ENCODE data around the gene ATP2C2. TPM values are rescaled to one million over a fixed set of nuclear protein-coding genes. Genes with fewer than 3 reads are reported as not detected.

Gene ATP2C2
- total and polyA plus RNA-seq, 7 donors: 0.03 to 0.06 TPM; not detected in 5

- no peaks in the 10 kb centered on the region for H3K9me3 ChIP-seq
- 77 to 87% (median 82%) methylated on average over 11 of the region's 11 CpGs for WGBS, 3 donors
- peaks cover 0 to 34% (median 16%) of the 10 kb centered on the region in 3 donors for H3K27me3 ChIP-seq (ENCODE audit: insufficient read depth in 3 of 3, low read length in 2 of 3)
- H3K4me3 ChIP-seq: no peak overlapping the region
- TF ChIP-seq, protein P1, sequence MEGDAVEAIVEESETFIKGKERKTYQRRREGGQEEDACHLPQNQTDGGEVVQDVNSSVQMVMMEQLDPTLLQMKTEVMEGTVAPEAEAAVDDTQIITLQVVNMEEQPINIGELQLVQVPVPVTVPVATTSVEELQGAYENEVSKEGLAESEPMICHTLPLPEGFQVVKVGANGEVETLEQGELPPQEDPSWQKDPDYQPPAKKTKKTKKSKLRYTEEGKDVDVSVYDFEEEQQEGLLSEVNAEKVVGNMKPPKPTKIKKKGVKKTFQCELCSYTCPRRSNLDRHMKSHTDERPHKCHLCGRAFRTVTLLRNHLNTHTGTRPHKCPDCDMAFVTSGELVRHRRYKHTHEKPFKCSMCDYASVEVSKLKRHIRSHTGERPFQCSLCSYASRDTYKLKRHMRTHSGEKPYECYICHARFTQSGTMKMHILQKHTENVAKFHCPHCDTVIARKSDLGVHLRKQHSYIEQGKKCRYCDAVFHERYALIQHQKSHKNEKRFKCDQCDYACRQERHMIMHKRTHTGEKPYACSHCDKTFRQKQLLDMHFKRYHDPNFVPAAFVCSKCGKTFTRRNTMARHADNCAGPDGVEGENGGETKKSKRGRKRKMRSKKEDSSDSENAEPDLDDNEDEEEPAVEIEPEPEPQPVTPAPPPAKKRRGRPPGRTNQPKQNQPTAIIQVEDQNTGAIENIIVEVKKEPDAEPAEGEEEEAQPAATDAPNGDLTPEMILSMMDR (IDR thresholded peaks at IDR 0.05): no peak
- no peak overlapping the region for H3K27ac ChIP-seq
- no peak for ATAC-seq
- H3K36me3 ChIP-seq (ENCODE audit: insufficient read depth in 1 of 2, low read depth in 1 of 2): no peaks in the 10 kb centered on the region
- no peaks in the 10 kb centered on the region for H3K4me1 ChIP-seq
- DNase-seq: no peak
- intact Hi-C loops (cut with DNase I): no loop called here
Observed at GRCh38 chr16:84410361-84411138, 42.2 kb downstream of the ATP2C2 start.

- ATAC-seq (no peak), DNase-seq (no peak)
- no peaks in the 10 kb centered on the region for H3K4me1 ChIP-seq
- no peaks in the 10 kb centered on the region for H3K36me3 ChIP-seq (ENCODE audit: insufficient read depth in 1 of 2, low read depth in 1 of 2)
- H3K9me3 ChIP-seq: no peaks in the 10 kb centered on the region
- intact Hi-C loops (cut with DNase I): no loop called here
- TF ChIP-seq, protein P1 (IDR thresholded peaks at IDR 0.05): no peak
- H3K27me3 ChIP-seq (ENCODE audit: insufficient read depth in 3 of 3, low read length in 2 of 3): peaks cover 0 to 30% (median 8%) of the 10 kb centered on the region in 3 donors
- no peak overlapping the region for H3K27ac ChIP-seq
- no peak overlapping the region for H3K4me3 ChIP-seq
- WGBS, 3 donors: 90 to 93% (median 91%) methylated on average over 2 of the region's 2 CpGs
Observed at GRCh38 chr16:84411768-84412167, 43.4 kb downstream of the ATP2C2 start.

DNA sequence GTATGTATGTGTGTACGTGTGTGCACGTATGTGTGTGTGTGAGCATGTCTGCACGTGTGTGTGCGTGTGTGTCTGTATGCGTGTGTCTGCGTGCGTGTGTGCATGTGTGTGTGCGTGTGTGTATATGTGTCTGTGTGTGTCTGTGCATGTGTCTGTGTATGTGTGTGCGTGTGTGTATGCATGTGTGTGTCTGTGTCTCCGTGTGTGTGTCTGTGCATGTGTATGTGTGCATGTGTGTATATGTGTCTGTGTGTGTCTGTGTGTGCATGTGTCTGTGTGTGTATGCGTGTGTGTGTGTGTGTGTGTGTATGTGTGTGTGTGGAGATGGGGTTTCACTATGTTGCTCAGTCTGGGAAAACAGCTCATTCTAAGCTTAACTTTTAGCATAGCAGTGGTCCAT, 43.9 kb downstream of the ATP2C2 start:
- ATAC-seq (no peak), DNase-seq (no peak)
- TF ChIP-seq, protein P1 (IDR thresholded peaks at IDR 0.05): no peak
- H3K4me1 ChIP-seq: no peaks in the 10 kb centered on the region
- peaks cover 0 to 30% (median 3%) of the 10 kb centered on the region in 3 donors for H3K27me3 ChIP-seq (ENCODE audit: insufficient read depth in 3 of 3, low read length in 2 of 3)
- no peak overlapping the region for H3K4me3 ChIP-seq
- no peaks in the 10 kb centered on the region for H3K36me3 ChIP-seq (ENCODE audit: insufficient read depth in 1 of 2, low read depth in 1 of 2)
- no peak overlapping the region for H3K27ac ChIP-seq
- 78 to 90% (median 81%) methylated on average over 11 of the region's 11 CpGs for WGBS, 3 donors
- intact Hi-C loops (cut with DNase I): no loop called here
- no peaks in the 10 kb centered on the region for H3K9me3 ChIP-seq

DNA sequence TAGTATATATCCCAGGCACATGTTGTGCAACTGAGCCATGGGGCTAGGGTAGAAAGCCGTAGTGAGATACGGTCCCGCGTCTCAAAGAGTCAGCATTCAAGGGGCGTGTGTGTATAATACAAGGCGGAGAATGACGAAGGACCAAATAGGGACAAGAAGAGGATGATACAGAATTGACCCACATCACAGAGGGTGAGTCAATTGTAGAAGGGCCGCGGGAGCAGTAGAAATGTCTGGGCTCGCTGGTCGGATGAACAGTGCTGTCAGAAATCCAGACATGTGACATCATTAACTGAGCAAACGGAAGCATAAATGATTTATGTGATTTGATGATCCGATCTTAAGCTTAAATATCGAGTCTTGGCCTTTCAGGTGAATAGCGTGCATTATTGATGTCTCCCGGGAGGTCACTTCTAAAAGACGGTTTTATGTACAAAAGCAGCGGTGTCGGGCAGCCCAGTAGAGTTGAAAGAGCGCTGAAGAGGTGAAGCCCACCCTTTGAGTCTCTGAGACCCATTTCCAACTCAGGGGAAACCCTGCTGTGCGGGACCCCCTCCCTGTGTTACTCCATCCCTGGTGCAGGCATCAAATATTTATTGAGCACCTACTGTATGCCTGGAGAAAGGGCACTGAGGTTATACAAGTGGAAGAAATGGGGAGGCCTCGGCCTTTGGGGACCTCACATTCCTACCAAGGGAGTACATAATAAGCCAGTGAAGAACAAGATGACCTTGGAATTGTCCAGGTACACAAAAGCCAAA, 45.1 kb downstream of the ATP2C2 start:
- no peaks in the 10 kb centered on the region for H3K36me3 ChIP-seq (ENCODE audit: insufficient read depth in 1 of 2, low read depth in 1 of 2)
- no peak overlapping the region for H3K27ac ChIP-seq
- WGBS, 3 donors: 82 to 88% (median 87%) methylated on average over 22 of the region's 22 CpGs
- TF ChIP-seq, protein P1 (IDR thresholded peaks at IDR 0.05): no peak
- intact Hi-C loops (cut with DNase I): no loop called here
- no peaks in the 10 kb centered on the region for H3K9me3 ChIP-seq
- H3K27me3 ChIP-seq (ENCODE audit: insufficient read depth in 3 of 3, low read length in 2 of 3): peaks cover 0 to 29% (median 3%) of the 10 kb centered on the region in 3 donors
- DNase-seq (no peak), ATAC-seq (no peak)
- H3K4me3 ChIP-seq: no peak overlapping the region
- H3K4me1 ChIP-seq: no peaks in the 10 kb centered on the region

Data from psoas muscle (tissue), 8 donors.